ENCODE measurements around the gene TLK2. TPM values are rescaled to one million over a fixed set of nuclear protein-coding genes. Genes with fewer than 3 reads are reported as not detected.

The TLK2 gene
- polyA plus RNA-seq, 1 donor from 2014 or later: 63.9 TPM

- H3K27ac ChIP-seq (ENCODE audit: low read length): no peak overlapping the region
Measured at GRCh38 chr17:62625870-62626200, 147.2 kb downstream of the TLK2 start.

GRCh38 chr17:62626719-62627218 lies 148.1 kb downstream of the TLK2 start:
- no peaks in the 10 kb centered on the region for H3K36me3 ChIP-seq (ENCODE audit: insufficient read depth, low read length)
- peaks cover 25% of the 10 kb centered on the region for H3K27me3 ChIP-seq (ENCODE audit: insufficient read depth, low read depth, low read length)
- H3F3A ChIP-seq (ENCODE audit: insufficient read depth, low read length, poor library complexity, severe bottlenecking): no peaks in the 10 kb centered on the region
- no peak overlapping the region for H3K9ac ChIP-seq (ENCODE audit: low read length)
- H4K20me1 ChIP-seq (ENCODE audit: insufficient read depth): no peaks in the 10 kb centered on the region
- H2AFZ ChIP-seq (ENCODE audit: low read depth, low read length): no peak overlapping the region
- peak overlapping the region; percentile 25 for H3K4me2 ChIP-seq (ENCODE audit: low read length)
- no peaks in the 10 kb centered on the region for H3K9me2 ChIP-seq (ENCODE audit: insufficient read depth, low read length)
- H3K4me3 ChIP-seq (ENCODE audit: low read length): peak overlapping the region; percentile 67
- H3K27ac ChIP-seq (ENCODE audit: low read length): no peak overlapping the region
- H3K79me2 ChIP-seq (replicated peaks; ENCODE audit: insufficient read depth, low read length): no peaks in the 10 kb centered on the region
- H3K9me3 ChIP-seq (ENCODE audit: low read length): no peaks in the 10 kb centered on the region
- TF ChIP-seq CTCF (IDR thresholded peaks at IDR 0.05; ENCODE audit: poor library complexity, severe bottlenecking) (no peak), SMC3 (conservative IDR thresholded peaks at IDR 0.05; ENCODE audit: poor library complexity) (no peak), REST (IDR thresholded peaks at IDR 0.05; ENCODE audit: borderline replicate concordance) (no peak), TAF1 (IDR thresholded peaks at IDR 0.05; ENCODE audit: low read depth) (no peak), EZH2 (IDR thresholded peaks at IDR 0.05; ENCODE audit: borderline replicate concordance, insufficient read depth, low read length, poor library complexity, severe bottlenecking) (no peak), EP300 (conservative IDR thresholded peaks at IDR 0.05; ENCODE audit: poor library complexity, severe bottlenecking) (no peak)

More at GRCh38 chr17:62625870-62626200, 147.2 kb downstream of the TLK2 start:
- Histone ChIP-seq H3K79me2 (replicated peaks; ENCODE audit: insufficient read depth, low read length) (no peaks in the 10 kb centered on the region), H3F3A (ENCODE audit: insufficient read depth, low read length, poor library complexity, severe bottlenecking) (no peaks in the 10 kb centered on the region), H4K20me1 (ENCODE audit: insufficient read depth) (no peaks in the 10 kb centered on the region), H3K36me3 (ENCODE audit: insufficient read depth, low read length) (no peaks in the 10 kb centered on the region), H3K4me3 (ENCODE audit: low read length) (no peak overlapping the region), H3K9me2 (ENCODE audit: insufficient read depth, low read length) (no peaks in the 10 kb centered on the region), H3K27me3 (ENCODE audit: insufficient read depth, low read depth, low read length) (peaks cover 25% of the 10 kb centered on the region), H3K9me3 (ENCODE audit: low read length) (no peaks in the 10 kb centered on the region), H3K9ac (ENCODE audit: low read length) (no peak overlapping the region), H3K4me2 (ENCODE audit: low read length) (no peak overlapping the region), H2AFZ (ENCODE audit: low read depth, low read length) (no peak overlapping the region)
- TF ChIP-seq SMC3 (conservative IDR thresholded peaks at IDR 0.05; ENCODE audit: poor library complexity): no peak
- TF ChIP-seq RAD21 (conservative IDR thresholded peaks at IDR 0.05): no peak
- no peak for TF ChIP-seq EP300 (conservative IDR thresholded peaks at IDR 0.05; ENCODE audit: poor library complexity, severe bottlenecking)
- TF ChIP-seq TAF1 (IDR thresholded peaks at IDR 0.05; ENCODE audit: low read depth): no peak
- TF ChIP-seq CTCF (IDR thresholded peaks at IDR 0.05; ENCODE audit: poor library complexity, severe bottlenecking): no peak
- no peak for TF ChIP-seq POLR2AphosphoS5 (IDR thresholded peaks at IDR 0.05)
- no peak for TF ChIP-seq MXI1 (conservative IDR thresholded peaks at IDR 0.05; ENCODE audit: poor library complexity, severe bottlenecking)
- TF ChIP-seq REST (IDR thresholded peaks at IDR 0.05; ENCODE audit: borderline replicate concordance): no peak
- TF ChIP-seq EZH2 (IDR thresholded peaks at IDR 0.05; ENCODE audit: borderline replicate concordance, insufficient read depth, low read length, poor library complexity, severe bottlenecking): no peak

Measured in neural cell (in vitro differentiated cells).